Stromal cell of bone marrow (primary cell): ENCODE measurements around the gene NETO2.
"Not testable (repeated sequence)": the region's sequence is repeated elsewhere in the genome, so short reads cannot be mapped to it uniquely, and the experiment has no call there.

Experiments used
- DNase-seq: peaks from one replicate; pipeline ENCODE4 v3.0.0-alpha.2; 2012; ENCODE audit warnings: low read depth

The NETO2 gene

DNA sequence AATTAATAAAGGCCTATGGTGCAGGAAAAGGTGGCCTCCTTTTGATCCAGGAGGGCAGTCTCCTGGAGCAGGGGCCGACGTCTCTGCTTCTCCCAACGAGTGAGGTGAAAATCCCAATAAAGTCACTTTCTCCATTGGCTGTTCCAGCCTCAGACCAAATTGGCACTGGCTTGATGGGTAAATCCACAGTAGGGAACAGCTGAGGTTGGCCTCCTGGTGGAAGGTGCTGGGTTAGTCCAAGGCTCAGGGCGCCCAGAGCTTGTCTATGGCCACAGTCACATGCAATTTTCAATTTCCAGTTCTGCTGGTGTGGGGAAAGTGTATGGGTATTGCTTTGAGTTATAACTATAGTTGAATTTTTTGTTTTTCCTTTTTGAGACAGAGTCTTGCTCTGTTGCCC lies 79.0 kb downstream of the NETO2 start:
- no peak for DNase-seq

DNA sequence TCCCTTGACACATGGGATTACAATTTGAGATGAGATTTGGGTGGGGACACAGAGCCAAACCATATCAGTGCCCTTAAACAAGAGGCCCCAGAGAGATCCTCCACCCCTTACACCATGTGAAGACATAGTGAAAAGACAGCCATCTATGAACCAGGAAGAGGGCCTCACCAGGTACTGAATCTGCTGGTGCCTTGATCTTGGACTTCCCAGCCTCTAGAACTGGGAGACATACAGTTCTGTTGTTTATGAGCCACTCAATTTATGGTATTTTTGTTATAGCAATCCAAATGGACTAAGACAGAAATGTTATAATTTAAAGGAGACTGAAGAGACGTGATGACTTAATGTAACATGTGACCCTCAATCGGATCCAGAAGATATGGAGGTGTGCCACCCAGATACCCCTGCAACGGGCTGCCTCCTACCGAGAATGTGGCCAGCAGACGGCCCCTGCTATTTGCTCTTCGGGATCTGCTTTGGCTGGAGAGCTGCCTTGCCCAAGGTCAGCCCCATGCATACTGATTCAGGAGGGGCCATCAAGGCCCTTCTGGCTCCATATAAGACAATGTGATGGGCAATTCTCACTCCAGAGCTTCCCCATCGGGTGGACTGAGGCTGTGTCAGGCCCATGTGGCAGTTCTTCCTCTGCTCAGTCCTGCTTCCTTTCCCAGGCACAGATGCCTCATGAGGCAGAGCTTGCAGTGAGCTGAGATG lies 80.6 kb downstream of the NETO2 start:
- no peak for DNase-seq

DNA sequence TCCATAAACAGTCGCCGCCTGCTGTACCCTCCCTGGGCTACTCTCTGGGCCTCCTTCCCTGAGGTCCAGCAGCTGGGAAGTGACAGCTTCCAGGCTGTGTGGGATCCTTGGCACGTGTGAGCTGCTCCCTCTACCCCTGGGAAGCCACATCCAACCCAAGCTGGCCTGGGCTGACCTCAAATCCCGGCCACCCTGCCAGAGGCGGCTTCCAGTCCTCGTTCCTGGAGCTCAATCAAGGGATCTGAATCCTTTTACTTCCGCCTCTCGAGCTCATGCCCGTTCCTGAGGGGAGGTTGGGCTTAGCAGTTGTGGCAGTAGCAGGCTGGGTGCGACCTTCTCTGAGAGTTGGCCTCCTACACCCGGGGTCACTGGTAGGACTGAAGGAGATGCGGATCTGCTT lies 82.5 kb downstream of the NETO2 start:
- DNase-seq = no peak

DNA sequence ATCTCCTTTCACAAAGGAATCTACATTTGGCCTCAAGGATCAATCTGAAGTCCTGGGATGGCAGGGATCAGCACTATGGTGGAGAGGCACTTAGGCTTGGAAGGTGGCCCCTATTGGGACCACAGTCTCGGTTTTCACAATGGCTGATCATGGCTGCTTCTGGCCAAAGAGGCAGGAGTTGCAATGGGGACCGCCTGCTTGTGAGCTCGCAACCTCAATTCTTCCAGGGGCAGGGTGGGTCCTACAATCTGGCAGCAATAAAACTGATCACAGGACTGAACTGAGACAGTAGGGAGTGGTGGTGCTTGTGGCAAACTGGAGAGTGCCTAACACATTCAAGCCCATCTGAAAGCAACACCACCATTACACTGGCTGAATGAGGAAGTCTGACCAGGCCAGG lies 83.1 kb downstream of the NETO2 start:
- DNase-seq = no peak

DNA sequence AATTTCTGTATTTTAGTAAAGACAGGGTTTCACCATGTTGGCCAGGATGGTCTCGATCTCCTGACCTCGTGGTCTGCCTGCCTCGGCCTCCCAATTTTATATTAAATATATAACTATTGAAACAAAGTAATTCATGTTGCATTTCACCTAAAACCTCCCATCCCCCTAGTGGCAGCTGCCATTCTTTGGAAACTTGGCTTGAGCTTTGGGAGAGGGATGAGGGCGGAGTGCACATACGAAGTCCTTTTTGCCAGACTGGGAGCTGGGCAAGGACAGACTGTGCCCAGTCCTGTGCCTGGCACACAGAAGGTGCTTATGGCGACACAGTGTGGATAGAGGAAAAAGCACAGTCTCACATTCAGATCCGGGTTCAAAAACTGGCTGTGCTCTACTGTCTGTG lies 83.8 kb downstream of the NETO2 start:
- DNase-seq = no peak

DNA sequence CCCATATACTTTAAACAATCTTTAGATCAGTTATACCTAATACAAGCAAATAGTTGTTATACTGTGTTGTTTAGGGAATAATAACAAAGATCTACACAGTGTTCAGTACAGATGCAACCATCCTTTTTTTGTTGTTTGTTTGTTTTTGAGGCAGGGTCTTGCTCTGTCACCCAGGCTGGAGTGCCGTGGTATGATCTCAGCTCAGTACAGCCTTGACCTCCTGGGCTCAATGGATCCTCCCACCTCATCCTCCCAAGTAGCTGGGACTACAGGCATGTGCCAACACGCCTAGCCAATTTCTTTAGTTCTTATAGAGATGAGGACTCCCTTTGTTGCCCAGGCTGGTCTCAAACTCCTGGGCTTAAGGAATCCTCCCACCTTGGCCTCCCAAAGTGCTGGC lies 84.6 kb downstream of the NETO2 start:
- not testable (repeated sequence) for DNase-seq

DNA sequence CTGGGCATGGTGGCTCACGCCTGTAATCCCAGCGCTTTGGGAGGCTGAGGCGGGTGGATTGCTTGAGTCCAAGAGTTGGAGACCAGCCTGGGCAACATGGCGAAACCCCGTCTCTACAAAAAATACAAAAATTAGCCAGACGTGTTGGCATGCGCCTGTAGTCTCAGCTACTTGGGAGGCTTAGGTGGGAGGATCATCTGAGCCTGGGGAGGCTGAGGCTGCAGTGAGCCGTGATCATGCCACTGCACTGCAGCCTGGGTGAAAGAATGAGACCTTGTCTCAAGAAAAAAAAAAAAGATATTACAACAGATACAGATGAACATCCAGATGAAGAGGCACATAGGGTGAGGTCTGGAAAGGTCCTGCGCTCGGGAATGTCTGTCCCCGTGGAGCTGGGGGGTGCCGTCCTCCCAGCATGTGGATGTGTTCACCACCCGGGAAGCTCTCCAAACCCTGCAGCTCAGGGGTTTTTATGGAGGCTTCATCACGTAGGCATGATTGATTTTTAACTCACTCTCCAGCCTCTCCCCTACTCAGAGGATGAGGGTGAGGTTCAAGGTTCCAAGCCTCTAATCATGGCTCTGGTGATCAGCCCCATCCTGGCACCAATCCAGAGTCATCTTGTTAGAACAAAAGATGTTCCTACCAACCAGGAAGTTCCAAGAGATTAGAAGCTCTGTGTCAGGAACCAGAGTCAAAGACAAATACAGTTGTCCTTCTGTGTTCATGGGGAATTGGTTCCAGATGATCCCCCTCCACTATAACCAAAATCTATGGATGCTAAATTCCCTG lies 85.3 kb downstream of the NETO2 start:
- DNase-seq = no peak

DNA sequence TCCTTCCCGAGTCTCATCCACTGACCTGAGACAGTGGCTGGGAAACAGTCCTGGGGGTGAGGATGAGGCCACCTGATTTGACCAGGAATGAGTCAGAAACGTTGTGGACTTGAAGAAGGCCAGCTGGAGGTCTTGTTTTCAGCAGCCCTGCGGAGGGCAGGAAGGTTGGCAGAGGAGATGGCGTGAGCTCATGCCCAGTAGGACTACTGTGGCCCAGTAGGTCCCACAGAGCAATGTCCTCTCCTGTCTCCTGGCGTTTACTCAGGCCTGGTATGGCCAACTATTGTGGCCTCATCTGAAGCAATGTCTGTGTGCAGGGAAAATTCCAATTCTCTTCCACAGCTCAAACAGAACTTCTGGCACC lies 86.1 kb downstream of the NETO2 start:
- no peak for DNase-seq

DNA sequence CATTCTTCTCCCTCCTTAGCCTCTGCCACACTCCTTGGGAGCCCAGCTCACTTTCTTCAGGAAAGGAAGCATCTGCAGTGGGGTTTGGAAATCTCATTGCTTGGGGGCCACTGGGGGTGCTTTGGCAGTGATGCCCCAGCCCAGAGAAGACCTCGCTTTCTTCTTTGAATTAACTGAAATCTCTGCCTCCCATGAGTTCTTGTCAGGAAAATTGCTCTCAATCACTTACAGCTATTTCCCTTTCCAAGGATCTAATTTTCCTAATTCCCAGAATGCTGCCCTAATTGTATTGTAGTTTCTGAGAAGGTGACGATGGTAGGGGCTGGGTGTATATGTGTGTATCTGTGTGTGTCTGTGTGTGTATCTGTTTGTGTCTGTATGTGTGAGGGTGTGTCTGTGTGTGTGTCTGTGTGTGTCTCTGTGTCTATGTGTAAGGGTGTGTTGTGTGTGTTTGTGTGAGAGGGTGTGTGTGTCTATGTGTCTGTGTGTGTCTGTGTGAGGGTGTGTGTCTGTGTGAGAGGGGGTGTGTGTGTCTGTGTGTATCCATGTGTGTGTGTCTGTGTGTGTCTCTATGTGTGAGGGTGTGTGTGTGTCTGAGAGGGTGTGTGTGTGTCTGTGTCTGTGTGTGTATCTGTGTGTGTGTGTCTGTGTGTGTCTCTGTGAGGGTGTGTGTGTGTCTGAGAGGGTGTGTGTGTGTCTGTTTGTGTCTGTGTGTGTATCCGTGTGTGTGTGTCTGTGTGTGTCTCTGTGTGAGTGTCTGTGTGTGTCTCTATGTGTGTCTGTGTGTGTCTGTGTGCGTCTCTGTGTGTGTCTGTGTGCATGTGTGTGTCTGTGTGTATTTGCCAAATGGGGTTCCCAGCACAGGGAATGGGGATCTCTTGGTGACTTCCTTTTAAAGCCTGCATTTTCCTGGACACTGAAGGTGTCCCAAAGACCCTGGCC lies 86.8 kb downstream of the NETO2 start:
- DNase-seq = no peak

DNA sequence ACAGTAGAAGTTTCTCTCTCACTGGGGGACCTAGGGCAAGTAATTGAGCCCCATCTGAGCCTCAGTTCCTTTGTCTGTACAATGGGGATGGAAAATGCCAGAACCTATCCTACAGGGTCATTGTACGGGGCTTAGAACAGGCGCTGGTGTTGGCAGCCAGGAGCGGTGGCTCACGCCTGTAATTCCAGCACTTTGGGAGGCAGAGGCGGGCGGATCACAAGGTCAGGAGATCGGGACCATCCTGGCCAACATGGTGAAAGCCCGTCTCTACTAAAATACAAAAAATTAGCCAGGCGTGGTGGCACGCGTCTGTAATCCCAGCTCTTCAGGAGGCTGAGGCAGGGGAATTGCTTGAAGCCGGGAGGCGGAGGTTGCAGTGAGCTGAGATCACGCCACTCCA lies 87.7 kb downstream of the NETO2 start:
- not testable (repeated sequence) for DNase-seq

DNA sequence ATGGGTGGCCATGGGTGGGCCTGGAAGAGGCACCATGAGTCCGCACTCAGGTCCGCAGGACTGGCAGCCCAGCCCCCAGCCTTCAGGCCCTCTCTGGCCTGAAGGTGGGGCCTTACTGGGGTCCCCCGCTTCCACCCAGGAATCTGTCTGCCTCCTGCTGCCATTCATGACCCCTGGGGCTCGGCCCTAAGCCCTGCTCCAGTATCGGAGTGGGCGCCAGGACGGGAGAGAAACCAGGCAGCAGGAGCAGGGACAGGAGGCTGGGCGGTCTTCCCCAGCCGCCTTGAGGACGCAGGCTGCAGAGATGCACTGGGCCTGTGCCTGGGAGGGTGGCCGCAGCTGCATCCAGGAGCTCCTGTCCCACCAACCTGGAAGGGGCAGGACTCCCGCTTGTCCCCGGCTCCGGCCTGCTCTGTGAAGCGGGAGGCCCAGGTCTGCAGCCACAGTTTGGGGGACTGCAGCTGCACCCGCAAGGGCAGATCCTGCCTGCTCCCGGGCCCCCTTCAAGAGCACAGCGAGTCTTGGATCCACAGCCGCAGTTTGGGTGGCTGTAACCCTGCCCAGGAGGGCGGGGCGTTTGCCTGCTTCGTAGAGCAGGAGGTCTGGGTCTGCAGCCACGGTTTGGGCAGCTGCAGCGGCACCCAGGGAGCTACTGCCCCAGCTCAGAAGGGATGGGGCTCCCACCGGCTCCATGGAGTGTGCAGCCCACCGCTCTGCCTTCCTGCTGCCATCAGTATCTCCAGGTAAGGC lies 88.4 kb downstream of the NETO2 start:
- no peak for DNase-seq

DNA sequence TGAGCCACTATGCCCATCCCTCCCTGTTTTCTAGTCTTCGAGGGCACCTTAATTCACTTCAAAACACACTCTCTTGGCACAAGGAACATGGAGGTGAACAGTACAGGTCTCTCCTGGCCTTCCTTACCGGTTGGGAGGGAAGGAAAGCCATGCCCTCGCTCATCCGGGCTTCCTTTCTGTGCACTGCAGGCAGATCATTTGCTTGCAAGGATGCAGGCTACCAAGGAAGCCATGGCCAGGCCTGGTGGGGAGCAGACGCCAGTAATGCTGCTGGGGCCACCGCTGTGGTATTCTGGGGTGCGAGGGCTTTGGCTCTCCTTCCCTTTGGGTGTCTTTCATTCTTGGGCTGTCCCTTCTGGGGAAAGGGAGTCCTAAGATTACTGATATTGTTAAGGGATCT lies 89.4 kb downstream of the NETO2 start:
- no peak for DNase-seq

DNA sequence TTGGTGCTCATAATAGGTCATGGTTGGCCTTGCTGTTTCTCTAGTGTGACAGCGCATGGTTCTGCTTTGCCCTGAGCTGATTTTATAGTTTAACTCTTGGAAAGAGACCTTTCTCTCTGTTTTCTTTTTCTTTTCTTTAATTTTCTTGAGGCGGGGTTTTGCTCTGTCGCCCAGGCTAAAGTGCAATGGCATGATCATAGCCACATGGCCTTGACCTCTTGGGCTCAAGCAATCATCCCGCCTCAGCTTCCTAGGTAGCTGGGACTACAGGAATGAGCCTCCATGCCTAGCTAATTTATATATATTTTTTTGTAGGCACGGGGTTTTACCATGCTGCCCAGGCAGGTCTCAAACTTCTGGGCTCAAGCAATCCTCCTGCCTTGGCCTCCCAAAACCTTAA lies 89.8 kb downstream of the NETO2 start:
- DNase-seq = no peak

DNA sequence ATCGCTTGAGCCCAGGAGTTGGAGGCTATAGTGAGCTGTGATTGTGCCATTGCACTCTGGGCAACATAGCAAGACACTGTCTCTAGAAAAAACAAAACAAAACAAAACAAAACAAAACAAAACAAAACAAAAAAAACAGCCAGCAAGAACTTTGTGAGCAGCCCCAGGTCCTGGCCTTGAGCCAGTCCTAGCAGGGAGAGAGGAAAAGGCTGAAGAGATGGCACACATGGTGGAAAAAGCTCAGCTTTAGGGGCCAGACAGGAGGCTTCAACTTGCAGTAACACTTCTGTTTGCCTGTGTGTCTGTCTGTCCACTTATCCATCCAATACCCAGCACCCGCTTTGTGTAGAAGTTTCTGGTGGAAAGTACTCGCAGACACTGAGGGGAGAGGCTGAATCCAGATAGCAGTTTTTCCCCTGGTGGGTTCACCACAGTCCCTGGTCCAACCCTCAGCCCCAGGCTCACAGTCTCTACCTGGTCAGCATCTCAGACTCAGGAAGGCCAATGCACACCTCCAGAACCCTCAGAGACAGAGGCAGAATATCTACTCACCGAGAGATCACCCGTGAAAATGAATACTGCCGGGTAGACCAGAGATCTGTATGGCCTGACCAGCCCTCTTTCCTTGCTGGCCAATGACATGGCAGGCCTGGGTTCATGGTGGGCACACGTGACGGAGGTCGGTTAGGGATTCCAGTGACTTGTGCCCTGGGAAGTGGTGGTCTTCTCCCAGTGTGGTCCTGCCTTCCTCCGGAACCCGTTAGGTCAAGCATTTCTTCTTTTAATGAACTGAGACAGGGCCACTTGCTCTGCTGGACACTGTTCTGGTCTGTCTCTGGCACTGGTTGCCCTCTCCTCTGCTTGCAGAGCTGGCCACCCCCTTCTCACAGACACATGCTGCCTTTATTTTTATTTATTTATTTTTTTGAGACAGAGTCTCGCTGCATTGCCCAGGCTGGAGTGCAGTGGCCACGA lies 90.8 kb downstream of the NETO2 start:
- no peak for DNase-seq

DNA sequence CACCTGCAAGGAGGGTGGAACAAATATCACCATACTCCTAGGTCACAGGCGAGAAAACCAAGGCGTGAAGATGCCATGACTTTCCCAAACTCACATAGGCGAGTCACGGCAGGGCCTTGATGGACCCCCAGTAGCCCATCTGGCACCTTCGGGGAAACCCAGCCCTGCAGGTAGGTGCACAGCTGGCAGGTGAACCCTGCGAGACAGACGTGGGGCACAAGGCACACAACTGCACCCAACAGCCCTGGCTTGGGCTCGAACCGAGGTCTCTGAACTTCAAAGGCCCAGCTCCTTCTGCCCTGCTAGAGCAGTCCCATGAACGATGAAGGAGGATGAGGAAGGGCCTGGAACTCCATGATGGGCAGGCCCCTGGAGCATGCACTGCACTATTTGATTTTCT lies 92.7 kb downstream of the NETO2 start:
- no peak for DNase-seq

DNA sequence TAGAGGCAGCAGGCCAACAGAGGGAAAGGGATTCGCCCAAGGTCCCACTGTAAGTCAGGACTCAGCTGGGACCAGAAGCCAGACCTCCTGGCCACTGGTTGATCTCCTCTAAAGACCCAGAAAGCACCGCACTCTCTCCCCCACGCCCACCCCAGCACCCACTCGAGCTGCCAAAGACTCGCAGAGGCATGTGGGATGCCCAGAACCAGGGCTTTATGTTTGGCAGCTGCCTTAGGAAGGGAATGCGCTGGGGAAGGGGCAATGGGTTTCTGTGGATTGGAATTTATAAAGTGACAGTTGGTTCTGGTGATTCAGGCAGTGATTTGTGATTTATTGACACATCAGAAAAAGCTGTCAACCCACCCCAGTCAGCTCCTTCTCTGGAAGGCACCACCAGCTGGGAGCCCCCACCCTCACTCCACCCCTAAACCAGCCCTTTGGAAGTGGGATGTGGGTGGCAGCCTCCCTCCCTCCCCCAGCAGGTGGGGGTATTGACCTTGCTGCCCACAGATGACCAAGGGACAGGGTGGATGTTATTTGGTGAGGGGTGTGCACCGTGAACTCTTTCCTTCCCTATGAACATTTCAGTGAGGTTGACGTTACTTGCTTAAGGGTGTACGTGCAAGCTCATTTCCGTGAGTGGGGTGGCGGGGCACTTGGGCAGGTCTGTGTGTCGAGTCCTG lies 93.7 kb downstream of the NETO2 start:
- DNase-seq = no peak

DNA sequence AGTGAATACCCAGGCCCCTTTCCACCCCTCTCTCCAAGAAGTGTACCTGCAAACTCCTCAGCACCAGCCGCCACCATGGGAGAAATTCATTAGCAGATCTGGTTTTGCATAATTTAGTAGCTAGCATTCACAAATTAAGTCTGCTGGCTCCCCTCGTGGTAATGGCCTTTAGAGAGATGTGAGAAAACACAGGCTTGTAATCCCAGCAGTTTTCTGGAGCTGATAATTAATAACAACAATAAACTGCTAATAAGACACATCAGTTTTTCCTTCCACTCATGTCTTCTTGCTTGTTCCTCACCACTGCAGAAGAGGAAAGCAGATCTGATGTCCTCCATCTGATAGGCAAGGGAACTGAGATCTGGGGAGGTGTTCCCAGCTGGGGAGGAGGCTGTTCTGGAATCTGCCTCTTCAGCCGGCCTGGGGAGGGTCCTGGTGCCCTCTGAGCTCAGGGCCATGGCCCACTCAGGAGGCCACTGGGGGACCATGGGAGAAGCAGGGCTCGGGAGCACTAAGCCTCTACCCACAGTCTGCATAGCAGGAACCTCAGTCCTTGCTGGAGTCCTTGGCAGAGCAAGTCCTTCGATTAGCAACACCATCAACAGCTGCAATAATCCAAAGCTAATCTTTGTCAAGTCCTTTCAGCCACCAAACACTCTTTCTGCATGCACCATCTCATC lies 96.1 kb downstream of the NETO2 start:
- DNase-seq = no peak

DNA sequence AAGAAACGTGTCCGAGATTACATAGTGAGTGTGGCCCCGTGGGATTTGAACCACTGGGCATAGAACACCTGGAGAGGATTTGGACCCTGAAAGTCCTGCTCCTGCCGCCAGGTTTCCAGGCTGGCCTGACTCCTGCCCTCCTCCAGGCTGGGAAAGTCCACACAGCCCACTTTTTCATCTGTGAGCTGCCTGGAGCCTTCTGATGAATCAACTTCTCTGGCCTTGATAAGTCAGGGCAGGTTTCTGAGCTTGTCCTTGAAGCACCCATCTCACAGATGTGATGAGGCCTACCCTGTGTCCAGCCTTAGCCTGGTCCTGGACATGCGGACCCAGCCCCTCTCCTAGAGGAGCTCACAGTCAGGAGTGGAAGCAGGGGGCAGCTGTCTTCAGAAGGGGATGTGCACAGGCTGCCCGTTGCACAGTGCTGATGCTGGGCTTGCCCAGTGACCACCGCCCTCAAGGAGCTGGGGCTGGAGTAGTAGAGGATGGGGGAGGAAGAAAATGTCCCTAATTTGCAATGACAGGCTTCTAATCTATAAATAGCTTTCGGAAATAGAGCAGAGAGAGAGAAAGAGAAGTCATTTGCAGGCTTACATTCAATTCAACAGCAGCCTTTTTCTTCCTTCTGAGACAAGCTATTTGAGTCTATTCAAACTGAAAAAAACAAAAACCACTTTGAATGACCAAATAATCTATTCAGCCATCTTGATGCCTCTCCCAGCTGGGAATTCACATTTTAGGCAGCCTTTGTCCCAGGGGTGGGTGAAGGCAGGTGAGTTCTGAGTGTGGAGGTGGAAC lies 96.8 kb downstream of the NETO2 start:
- DNase-seq = no peak

DNA sequence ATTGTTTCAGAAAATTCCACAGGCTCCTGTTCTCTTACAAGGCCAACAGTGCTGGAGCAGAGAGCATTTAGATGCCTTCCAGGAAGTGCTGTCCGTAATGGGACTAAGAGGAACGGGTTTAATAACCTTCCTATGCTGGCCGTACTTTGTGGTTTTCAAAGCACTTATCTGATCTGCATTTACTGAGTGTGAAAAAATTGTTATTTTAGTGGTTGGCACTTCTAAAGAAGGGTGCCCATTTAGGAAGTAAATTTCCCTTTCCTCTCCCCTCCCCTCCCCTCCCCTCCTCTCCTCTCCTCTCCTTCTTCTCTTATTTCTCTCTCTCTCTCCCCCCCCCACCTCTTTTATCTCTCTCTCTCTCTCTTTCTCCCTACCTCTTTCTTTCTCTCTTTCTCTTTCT lies 98.3 kb downstream of the NETO2 start:
- DNase-seq = no peak
